ENCODE measurements around the gene CDC42.

GRCh38 chr1:22110016-22110415 lies 57.5 kb downstream of the CDC42 start:
- TF ChIP-seq CTCF (IDR thresholded peaks at IDR 0.05) (no peak), POLR2A (IDR thresholded peaks at IDR 0.05) (no peak)
